ENCODE data around the gene NRXN2.

Gene NRXN2

DNA sequence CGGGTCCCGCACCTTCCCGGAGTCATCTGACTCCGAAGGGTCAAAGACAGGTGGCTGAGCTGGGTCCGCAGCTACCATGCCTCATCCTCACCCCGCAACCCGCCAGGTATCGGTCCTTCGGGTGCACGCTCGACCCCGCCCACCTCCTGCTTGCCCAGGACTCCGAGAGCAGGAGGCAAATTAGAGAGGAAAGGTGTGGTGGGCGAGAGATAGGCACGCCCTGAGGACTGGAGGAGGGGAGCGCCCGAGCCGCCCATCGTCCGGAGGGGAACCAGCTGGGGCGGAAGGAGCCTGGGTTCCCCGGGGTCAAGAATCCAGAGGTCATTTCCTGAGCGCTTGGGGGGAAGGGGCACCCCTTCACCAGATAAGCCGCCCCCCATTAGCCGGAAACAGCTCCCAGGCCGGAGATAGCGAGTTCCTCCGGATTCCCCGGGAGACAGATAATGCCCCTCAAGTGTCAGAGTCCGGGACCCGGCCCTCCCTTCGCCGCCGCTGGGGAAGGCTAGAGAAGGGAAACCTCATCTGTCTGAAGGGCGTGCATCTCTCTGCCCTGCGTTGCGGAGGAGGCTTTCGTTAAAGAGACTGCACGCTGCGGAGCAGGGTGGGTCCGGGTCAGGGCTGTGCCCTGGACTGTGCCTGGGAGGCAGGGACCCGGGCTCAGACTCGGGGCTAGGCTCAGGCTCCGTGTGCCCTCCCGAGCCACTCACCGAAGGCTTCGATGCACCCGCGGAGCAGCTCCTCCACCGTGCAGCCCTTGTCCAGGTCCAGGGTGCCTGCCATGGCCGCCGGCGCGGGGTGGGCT lies 19.3 kb upstream of the NRXN2 start:
- Histone ChIP-seq H3K9ac (ENCODE audit: low read depth, low read length, poor library complexity) (peak overlapping the region; percentile 34), H2BK12ac (ENCODE audit: low read length) (no peak overlapping the region), H2AFZ (ENCODE audit: low read length) (peak overlapping the region; percentile 84), H3K9me3 (replicated peaks in 1 of 2; ENCODE audit: control insufficient read depth in 2 of 2, insufficient read depth in 1 of 2, low read depth in 1 of 2, low read length in 2 of 2) (peaks cover 0 to 8% of the 10 kb centered on the region in 2 donors), H2BK120ac (ENCODE audit: low read depth, low read length) (no peak overlapping the region), H3K14ac (ENCODE audit: low read length) (no peak overlapping the region), H4K8ac (ENCODE audit: low read depth, low read length) (no peak overlapping the region), H2BK5ac (ENCODE audit: low read length) (peak overlapping the region; percentile 24), H3K27ac (replicated peaks; ENCODE audit: low read length) (no peak overlapping the region), H3K4me1 (ENCODE audit: control insufficient read depth in 2 of 2, insufficient read depth in 1 of 2, low read depth in 1 of 2, low read length in 2 of 2) (peaks cover 24 to 25% of the 10 kb centered on the region in 2 donors), H2AK5ac (ENCODE audit: low read depth, low read length) (peak overlapping the region; percentile 95), H3K79me1 (ENCODE audit: low read depth, low read length) (peaks cover 5% of the 10 kb centered on the region), H2BK15ac (ENCODE audit: low read length) (peak overlapping the region; percentile 96), H4K91ac (ENCODE audit: low read depth, low read length, poor library complexity) (peak overlapping the region; percentile 53), H3K4me3 (ENCODE audit: low read length in 2 of 2) (peak overlapping the region; percentile 40 to 67), H3K23ac (ENCODE audit: low read depth, low read length, poor library complexity) (peak overlapping the region; percentile 75), H3K18ac (ENCODE audit: low read length) (peak overlapping the region; percentile 96), H3K27me3 (ENCODE audit: control insufficient read depth in 3 of 3, insufficient read depth in 3 of 3, low read depth in 1 of 3, low read length in 3 of 3) (peaks cover 30 to 54% (median 53%) of the 10 kb centered on the region in 3 experiments), H3K4ac (ENCODE audit: low read length) (no peak overlapping the region), H3K36me3 (replicated peaks in 1 of 2; ENCODE audit: control insufficient read depth in 2 of 2, insufficient read depth in 2 of 2, low read length in 2 of 2) (no peaks in the 10 kb centered on the region), H3K4me2 (ENCODE audit: insufficient read depth, low read length, poor library complexity, severe bottlenecking) (peak overlapping the region; percentile 54)
- WGBS, 2 donors (ENCODE audit: extremely low coverage in 2 of 2, insufficient read length in 2 of 2, insufficient replicate concordance in 1 of 2) = no CpG with 5 or more reads among the region's 54 CpGs
- DNase-seq (ENCODE audit: low spot score) = no peak

DNA sequence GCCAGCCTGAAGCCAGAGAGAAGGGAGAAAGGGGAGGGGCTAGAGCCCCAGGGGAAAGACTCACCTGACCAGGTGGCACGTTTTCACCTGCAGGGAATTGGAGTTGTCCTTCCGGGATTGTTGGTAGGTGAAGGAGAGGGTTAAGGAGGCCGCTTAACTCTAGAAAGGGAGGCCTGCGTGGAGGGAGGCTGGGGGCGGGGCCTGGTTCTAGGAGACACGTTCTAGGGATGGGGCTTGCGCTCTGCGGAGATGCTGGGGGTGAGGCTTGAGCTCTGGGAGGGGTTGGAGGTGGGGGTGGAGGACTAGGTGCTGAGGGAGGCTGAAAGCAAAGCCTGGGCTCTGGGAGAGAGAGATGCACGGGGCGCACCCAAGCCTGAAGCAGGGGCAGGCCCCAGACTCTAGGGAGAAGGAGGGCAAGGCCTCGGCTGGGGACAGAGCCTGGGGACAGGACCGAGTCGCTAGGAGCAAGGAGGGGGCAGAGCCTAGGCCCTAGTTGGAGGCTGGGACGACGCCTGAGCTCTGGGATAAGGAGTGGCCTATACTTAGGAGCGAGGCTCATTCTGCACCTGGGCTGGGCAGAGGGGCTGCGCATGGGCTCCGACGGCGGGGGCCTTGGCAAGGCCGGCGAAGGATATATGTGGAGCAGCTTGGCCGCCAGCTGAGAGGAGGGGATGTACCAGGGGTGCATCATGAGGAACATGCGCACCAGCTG lies 18.5 kb upstream of the NRXN2 start:
- peak overlapping the region; percentile 11 for H2AFZ ChIP-seq (ENCODE audit: low read length)
- no peak overlapping the region for H4K8ac ChIP-seq (ENCODE audit: low read depth, low read length)
- peak overlapping the region; percentile 21 for H3K9ac ChIP-seq (ENCODE audit: low read depth, low read length, poor library complexity)
- H3K36me3 ChIP-seq (replicated peaks in 1 of 2; ENCODE audit: control insufficient read depth in 2 of 2, insufficient read depth in 2 of 2, low read length in 2 of 2) = no peaks in the 10 kb centered on the region
- peak overlapping the region; percentile 54 for H3K4me2 ChIP-seq (ENCODE audit: insufficient read depth, low read length, poor library complexity, severe bottlenecking)
- no peak overlapping the region for H3K14ac ChIP-seq (ENCODE audit: low read length)
- peak overlapping the region; percentile 73 for H2BK12ac ChIP-seq (ENCODE audit: low read length)
- H3K27ac ChIP-seq (replicated peaks; ENCODE audit: low read length) = no peak overlapping the region
- H3K9me3 ChIP-seq (replicated peaks in 1 of 2; ENCODE audit: control insufficient read depth in 2 of 2, insufficient read depth in 1 of 2, low read depth in 1 of 2, low read length in 2 of 2) = peaks cover 0 to 8% of the 10 kb centered on the region in 2 donors
- peaks cover 30 to 55% (median 46%) of the 10 kb centered on the region in 3 experiments for H3K27me3 ChIP-seq (ENCODE audit: control insufficient read depth in 3 of 3, insufficient read depth in 3 of 3, low read depth in 1 of 3, low read length in 3 of 3)
- H2AK5ac ChIP-seq (ENCODE audit: low read depth, low read length) = peak overlapping the region; percentile 95
- peak overlapping the region; percentile 96 for H2BK15ac ChIP-seq (ENCODE audit: low read length)
- H3K4ac ChIP-seq (ENCODE audit: low read length) = no peak overlapping the region
- H3K4me3 ChIP-seq (ENCODE audit: low read length in 2 of 2) = no peak overlapping the region
- peak overlapping the region; percentile 53 for H4K91ac ChIP-seq (ENCODE audit: low read depth, low read length, poor library complexity)
- peak overlapping the region; percentile 24 for H2BK5ac ChIP-seq (ENCODE audit: low read length)
- DNase-seq (ENCODE audit: low spot score) = no peak
- no peak overlapping the region for H2BK120ac ChIP-seq (ENCODE audit: low read depth, low read length)
- H3K23ac ChIP-seq (ENCODE audit: low read depth, low read length, poor library complexity) = peak overlapping the region; percentile 85
- H3K79me1 ChIP-seq (ENCODE audit: low read depth, low read length) = peaks cover 5% of the 10 kb centered on the region
- WGBS, 2 donors (ENCODE audit: extremely low coverage in 2 of 2, insufficient read length in 2 of 2, insufficient replicate concordance in 1 of 2) = no CpG with 5 or more reads among the region's 24 CpGs
- H3K4me1 ChIP-seq (ENCODE audit: control insufficient read depth in 2 of 2, insufficient read depth in 1 of 2, low read depth in 1 of 2, low read length in 2 of 2) = peaks cover 24 to 25% of the 10 kb centered on the region in 2 donors
- H3K18ac ChIP-seq (ENCODE audit: low read length) = peak overlapping the region; percentile 87

DNA sequence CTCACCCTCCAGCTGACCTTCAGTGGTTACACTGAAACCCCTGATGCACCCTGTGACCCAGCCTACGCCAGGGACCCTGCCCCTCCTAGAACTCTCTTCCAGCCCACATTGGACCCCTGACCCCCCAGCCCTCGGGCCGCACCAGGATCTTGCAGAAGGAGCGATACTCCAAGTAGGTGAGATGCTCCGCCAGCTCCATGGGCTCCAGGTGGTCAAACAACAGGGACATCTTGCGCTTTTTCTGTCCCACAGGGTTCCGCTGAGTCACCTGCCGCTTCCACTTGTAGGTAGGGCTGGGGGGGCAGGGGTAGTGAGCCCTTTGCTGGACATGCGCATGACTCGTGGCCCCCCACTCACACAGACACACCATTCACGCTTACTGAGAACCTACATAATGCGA lies 16.9 kb upstream of the NRXN2 start:
- Histone ChIP-seq H2BK120ac (ENCODE audit: low read depth, low read length) (no peak overlapping the region), H2BK12ac (ENCODE audit: low read length) (no peak overlapping the region), H4K91ac (ENCODE audit: low read depth, low read length, poor library complexity) (no peak overlapping the region), H3K18ac (ENCODE audit: low read length) (peak overlapping the region; percentile 62), H3K36me3 (replicated peaks in 1 of 2; ENCODE audit: control insufficient read depth in 2 of 2, insufficient read depth in 2 of 2, low read length in 2 of 2) (no peaks in the 10 kb centered on the region), H2AFZ (ENCODE audit: low read length) (no peak overlapping the region), H3K4me3 (ENCODE audit: low read length in 2 of 2) (no peak overlapping the region), H2AK5ac (ENCODE audit: low read depth, low read length) (peak overlapping the region; percentile 68), H3K4me2 (ENCODE audit: insufficient read depth, low read length, poor library complexity, severe bottlenecking) (no peak overlapping the region), H3K23ac (ENCODE audit: low read depth, low read length, poor library complexity) (no peak overlapping the region), H2BK5ac (ENCODE audit: low read length) (peak overlapping the region; percentile 63), H4K8ac (ENCODE audit: low read depth, low read length) (no peak overlapping the region), H3K79me1 (ENCODE audit: low read depth, low read length) (peaks cover 5% of the 10 kb centered on the region), H3K9me3 (replicated peaks in 1 of 2; ENCODE audit: control insufficient read depth in 2 of 2, insufficient read depth in 1 of 2, low read depth in 1 of 2, low read length in 2 of 2) (peaks cover 0 to 8% of the 10 kb centered on the region in 2 donors), H3K4ac (ENCODE audit: low read length) (no peak overlapping the region), H3K27me3 (ENCODE audit: control insufficient read depth in 3 of 3, insufficient read depth in 3 of 3, low read depth in 1 of 3, low read length in 3 of 3) (peaks cover 30 to 50% (median 39%) of the 10 kb centered on the region in 3 experiments), H3K4me1 (ENCODE audit: control insufficient read depth in 2 of 2, insufficient read depth in 1 of 2, low read depth in 1 of 2, low read length in 2 of 2) (peaks cover 21 to 29% of the 10 kb centered on the region in 2 donors), H3K14ac (ENCODE audit: low read length) (no peak overlapping the region), H3K9ac (ENCODE audit: low read depth, low read length, poor library complexity) (no peak overlapping the region), H3K27ac (replicated peaks; ENCODE audit: low read length) (no peak overlapping the region), H2BK15ac (ENCODE audit: low read length) (peak overlapping the region; percentile 51)
- no peak for DNase-seq (ENCODE audit: low spot score)
- no CpG with 5 or more reads among the region's 12 CpGs for WGBS, 2 donors (ENCODE audit: extremely low coverage in 2 of 2, insufficient read length in 2 of 2, insufficient replicate concordance in 1 of 2)

DNA sequence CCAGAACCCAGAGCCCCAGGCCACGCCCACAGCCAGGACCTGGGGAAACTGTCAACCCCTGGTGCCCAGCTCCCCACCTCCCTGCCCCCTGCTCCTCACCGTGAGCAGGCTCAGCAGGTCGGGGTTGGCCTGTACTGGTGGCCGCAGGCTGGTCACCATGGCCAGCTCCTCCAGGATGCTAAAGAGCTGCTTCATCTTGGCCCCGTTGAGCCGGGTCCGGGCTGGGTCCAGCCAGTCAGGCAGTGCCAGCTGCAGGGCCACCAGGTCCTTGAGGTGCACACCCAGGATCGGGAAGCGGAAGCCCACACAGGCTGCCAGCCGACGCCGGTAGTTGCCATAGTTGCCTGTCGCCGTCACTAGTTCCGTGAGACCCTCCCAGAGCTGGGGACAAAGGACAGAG lies 13.7 kb upstream of the NRXN2 start:
- H3K23ac ChIP-seq (ENCODE audit: low read depth, low read length, poor library complexity) = peak overlapping the region; percentile 11
- peak overlapping the region; percentile 2 for H3K18ac ChIP-seq (ENCODE audit: low read length)
- H2BK5ac ChIP-seq (ENCODE audit: low read length) = no peak overlapping the region
- H2BK12ac ChIP-seq (ENCODE audit: low read length) = no peak overlapping the region
- H4K8ac ChIP-seq (ENCODE audit: low read depth, low read length) = no peak overlapping the region
- peaks cover 0 to 2% of the 10 kb centered on the region in 2 donors for H3K9me3 ChIP-seq (replicated peaks in 1 of 2; ENCODE audit: control insufficient read depth in 2 of 2, insufficient read depth in 1 of 2, low read depth in 1 of 2, low read length in 2 of 2)
- no CpG with 5 or more reads among the region's 15 CpGs for WGBS, 2 donors (ENCODE audit: extremely low coverage in 2 of 2, insufficient read length in 2 of 2, insufficient replicate concordance in 1 of 2)
- peaks cover 5 to 20% (median 12%) of the 10 kb centered on the region in 3 experiments for H3K27me3 ChIP-seq (ENCODE audit: control insufficient read depth in 3 of 3, insufficient read depth in 3 of 3, low read depth in 1 of 3, low read length in 3 of 3)
- peak overlapping the region; percentile 50 for H3K9ac ChIP-seq (ENCODE audit: low read depth, low read length, poor library complexity)
- H3K79me1 ChIP-seq (ENCODE audit: low read depth, low read length) = no peaks in the 10 kb centered on the region
- peaks cover 5 to 6% of the 10 kb centered on the region in 2 donors for H3K4me1 ChIP-seq (ENCODE audit: control insufficient read depth in 2 of 2, insufficient read depth in 1 of 2, low read depth in 1 of 2, low read length in 2 of 2)
- H3K4me3 ChIP-seq (ENCODE audit: low read length in 2 of 2) = no peak overlapping the region
- no peak for DNase-seq (ENCODE audit: low spot score)
- H4K91ac ChIP-seq (ENCODE audit: low read depth, low read length, poor library complexity) = no peak overlapping the region
- H3K4me2 ChIP-seq (ENCODE audit: insufficient read depth, low read length, poor library complexity, severe bottlenecking) = no peak overlapping the region
- H3K4ac ChIP-seq (ENCODE audit: low read length) = peak overlapping the region; percentile 1
- H3K36me3 ChIP-seq (replicated peaks in 1 of 2; ENCODE audit: control insufficient read depth in 2 of 2, insufficient read depth in 2 of 2, low read length in 2 of 2) = no peaks in the 10 kb centered on the region
- no peak overlapping the region for H2BK120ac ChIP-seq (ENCODE audit: low read depth, low read length)
- H2BK15ac ChIP-seq (ENCODE audit: low read length) = no peak overlapping the region
- no peak overlapping the region for H2AFZ ChIP-seq (ENCODE audit: low read length)
- no peak overlapping the region for H3K27ac ChIP-seq (replicated peaks; ENCODE audit: low read length)
- H2AK5ac ChIP-seq (ENCODE audit: low read depth, low read length) = peak overlapping the region; percentile 71
- H3K14ac ChIP-seq (ENCODE audit: low read length) = no peak overlapping the region

Data from neuronal stem cell (in vitro differentiated cells).